Heart right ventricle (tissue), 16 donors: ENCODE results near the gene FSTL3. TPM values are rescaled to one million over a fixed set of nuclear protein-coding genes. Genes with fewer than 3 reads are reported as not detected.
A peak's percentile ranks its signal among the peaks of the same experiment; 100 is the strongest.

Experiments
- ATAC-seq, 8 donors: fragments of 200-7000 bp; cut with Tn5 transposase; one replicate each; pipeline ENCODE4 v1.9.1; 2020; ENCODE audit warnings: mild to moderate bottlenecking in 8 of 8, moderate library complexity in 8 of 8, moderate number of reproducible peaks in 1 of 8
- DNase-seq, 2 donors: peaks; one replicate each; pipeline ENCODE4 v3.0.0-alpha.2; 2020
- H3K27ac ChIP-seq, 10 donors: fragments of 200-600 bp; sonication (generic) in 2 of 10; one replicate each; pipeline versions ENCODE4 v1.5.0 to v1.8.0; 2020 to 2022; ENCODE audit warnings: mild to moderate bottlenecking in 3 of 10
- H3K27me3 ChIP-seq, 7 donors: fragments of 200-600 bp; one replicate each; pipeline ENCODE4 v1.8.0; 2021 to 2022; ENCODE audit warnings: mild to moderate bottlenecking in 2 of 7
- H3K36me3 ChIP-seq, 9 donors: fragments of 200-600 bp; sonication (generic) in 1 of 9; one replicate each; pipeline versions ENCODE4 v1.5.0 to v1.8.0; 2020 to 2022; ENCODE audit warnings: mild to moderate bottlenecking in 2 of 9
- H3K4me1 ChIP-seq, 9 donors: fragments of 200-600 bp; sonication (generic) in 1 of 9; one replicate each; pipeline versions ENCODE4 v1.5.0 to v1.8.0; 2020 to 2022; ENCODE audit warnings: mild to moderate bottlenecking in 4 of 9
- H3K4me3 ChIP-seq, 10 donors: fragments of 200-600 bp; sonication (generic) in 2 of 10; one replicate each; pipeline versions ENCODE4 v1.5.0 to v1.8.0; 2020 to 2022; ENCODE audit warnings: mild to moderate bottlenecking in 7 of 10, moderate library complexity in 2 of 10
- H3K9me3 ChIP-seq, 11 donors: fragments of 200-600 bp in 10 of 11; sonication (generic) in 2 of 11; one replicate each; pipeline versions ENCODE4 v1.5.0 to v1.8.0; 2013 to 2022; ENCODE audit warnings: mild to moderate bottlenecking in 2 of 11, control low read depth in 1 of 11, moderate library complexity in 1 of 11
- WGBS, 2 donors: extraction: QIAGEN DNeasy Blood & Tissue Kit; methylation state at CpG; one replicate each; pipeline ENCODE4 v1.1.7; 2013; ENCODE audit warnings: inconsistent platforms in 1 of 2; 5-methylcytosine and 5-hydroxymethylcytosine counted together
- intact Hi-C, 10 donors: fragments of 100-400 bp; cut with DNase I; formaldehyde crosslinking; loops; one replicate each; pipeline versions ENCODE4 v1.11.1 to v1.14.2; 2022
- polyA plus RNA-seq, 2 donors: library from polyadenylated mRNA; stranded (reverse); fragments of 200-250 nt; gene quantifications; one replicate each; pipeline ENCODE4 v1.2.3, GENCODE V29; 2013
- total RNA-seq, 10 donors: library from RNA; stranded (reverse); fragmentation: NEBNext Ultra II Directional in 3 of 10; extraction: Animal tissue kit (Norgen Biotek cat#: 25700) in 3 of 10; gene quantifications; one replicate each; pipeline versions ENCODE4 v1.2.1 to v1.2.4, GENCODE V29; 2021 to 2023
- TF ChIP-seq, protein P1 (sequence below), 9 donors: fragments of 200-600 bp; sonication (generic) in 2 of 9; IDR thresholded peaks; one replicate each; pipeline versions ENCODE4 v1.5.0 to v1.8.0; 2021 to 2022; ENCODE audit warnings: antibody characterized with exemption in 9 of 9, mild to moderate bottlenecking in 5 of 9, moderate library complexity in 1 of 9
- donor health status: Arrhythmogenic right ventricular cardiomyopathy.
- donor health status: ischemic (EF 13 %, LVEDD 7.1; RV severe dilation, severe dysfunction).
- donor health status: healthy with polysubstance abuse.
- donor health status: DM: no; HTN: yes; CAD: no.
- donor health status: DM: no; HTN: no; CAD: no.
- donor health status: ischemic (EF 25% LVEDD 6.9; RV normal size, moderate dysfunction).
- donor health status: ischemic (EF 25% LVEDD 5.7; RV mildly dilated, moderate dysfunction).
- donor health status: healthy.
- donor health status: DM: yes; HTN: yes; CAD: no.
- donor health status: Ischemic cardiomyopathy.
- donor health status: ischemic (EF 35%, LVEDD 5.7; RV mildly dilated, moderate dysfunction).
- donor health status: nonischemic (EF 11% LVEDD 7.7; RV severe dilation, severe dysfunction).
- donor health status: DM: yes; HTN: yes; CAD: no.
- donor health status: PGD.
- donor health status: ischemic (EF 29% LVEDD 5.4; RV normal size, mild dysfunction).
- donor health status: nonischemic (EF 23%, LVEDD 6.1; RV moderate dilation, normal function).

FSTL3 gene
- total and polyA plus RNA-seq, 12 donors: 33.4 to 279 (median 84.7) TPM

DNA sequence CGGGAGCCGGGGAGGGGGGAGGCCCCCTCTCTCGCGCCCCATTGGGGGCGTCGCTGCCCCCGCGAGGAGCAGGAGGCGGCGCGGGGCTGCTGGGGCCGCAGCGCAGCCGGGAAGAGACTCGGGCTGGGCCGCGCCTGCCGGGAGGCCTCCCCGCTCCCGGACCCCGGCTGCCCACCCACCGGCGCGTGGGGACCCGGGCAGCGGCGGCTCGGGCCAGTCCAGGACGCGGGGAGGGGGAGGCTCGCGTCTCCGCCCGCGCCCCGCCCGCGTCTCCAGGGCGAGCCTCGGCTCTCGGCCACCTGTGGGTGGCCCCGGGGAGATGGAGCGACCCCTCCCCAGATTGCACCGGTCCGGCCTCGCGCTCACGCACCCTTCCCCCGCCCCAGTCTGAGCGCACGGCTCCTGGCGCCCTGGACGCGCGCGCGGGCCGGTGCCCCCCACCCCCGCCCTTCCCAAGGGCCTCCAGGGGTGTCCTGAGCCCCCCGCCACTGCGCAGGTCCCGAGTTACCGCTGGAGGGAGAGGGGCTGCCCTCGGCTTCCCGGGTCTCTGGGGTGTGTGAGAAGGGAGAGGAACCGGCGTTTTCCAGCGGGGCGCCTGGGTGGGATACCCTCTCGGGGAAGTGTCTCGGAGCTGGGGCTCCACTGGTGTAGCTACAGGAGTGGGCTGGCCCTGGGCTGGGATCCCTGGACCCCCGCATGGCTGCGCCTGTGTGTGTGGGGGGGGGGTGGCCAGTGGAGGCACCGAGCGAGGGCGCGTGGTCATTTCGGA, 33.2 kb downstream of the FSTL3 start:
- TF ChIP-seq, protein P1, sequence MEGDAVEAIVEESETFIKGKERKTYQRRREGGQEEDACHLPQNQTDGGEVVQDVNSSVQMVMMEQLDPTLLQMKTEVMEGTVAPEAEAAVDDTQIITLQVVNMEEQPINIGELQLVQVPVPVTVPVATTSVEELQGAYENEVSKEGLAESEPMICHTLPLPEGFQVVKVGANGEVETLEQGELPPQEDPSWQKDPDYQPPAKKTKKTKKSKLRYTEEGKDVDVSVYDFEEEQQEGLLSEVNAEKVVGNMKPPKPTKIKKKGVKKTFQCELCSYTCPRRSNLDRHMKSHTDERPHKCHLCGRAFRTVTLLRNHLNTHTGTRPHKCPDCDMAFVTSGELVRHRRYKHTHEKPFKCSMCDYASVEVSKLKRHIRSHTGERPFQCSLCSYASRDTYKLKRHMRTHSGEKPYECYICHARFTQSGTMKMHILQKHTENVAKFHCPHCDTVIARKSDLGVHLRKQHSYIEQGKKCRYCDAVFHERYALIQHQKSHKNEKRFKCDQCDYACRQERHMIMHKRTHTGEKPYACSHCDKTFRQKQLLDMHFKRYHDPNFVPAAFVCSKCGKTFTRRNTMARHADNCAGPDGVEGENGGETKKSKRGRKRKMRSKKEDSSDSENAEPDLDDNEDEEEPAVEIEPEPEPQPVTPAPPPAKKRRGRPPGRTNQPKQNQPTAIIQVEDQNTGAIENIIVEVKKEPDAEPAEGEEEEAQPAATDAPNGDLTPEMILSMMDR (IDR thresholded peaks at IDR 0.05): no peak
- Histone ChIP-seq H3K4me1 (peaks cover 0 to 29% (median 19%) of the 10 kb centered on the region in 9 donors), H3K36me3 (peaks cover 0 to 4% (median 0%) of the 10 kb centered on the region in 9 donors), H3K9me3 (peaks cover 0 to 6% (median 0%) of the 10 kb centered on the region in 11 donors), H3K4me3 (peak overlapping the region; percentile 44 to 83 (median 70)), H3K27me3 (peaks cover 0 to 26% (median 0%) of the 10 kb centered on the region in 7 donors), H3K27ac (peak overlapping the region; percentile 80 to 95 (median 89))
- WGBS, 2 donors: 2 to 5% methylated on average over 44 to 77 of the region's 78 CpGs
- DNase-seq (no peak), ATAC-seq (peak; percentile 5 to 43 (median 17))
- intact Hi-C loops: no loop called here

DNA sequence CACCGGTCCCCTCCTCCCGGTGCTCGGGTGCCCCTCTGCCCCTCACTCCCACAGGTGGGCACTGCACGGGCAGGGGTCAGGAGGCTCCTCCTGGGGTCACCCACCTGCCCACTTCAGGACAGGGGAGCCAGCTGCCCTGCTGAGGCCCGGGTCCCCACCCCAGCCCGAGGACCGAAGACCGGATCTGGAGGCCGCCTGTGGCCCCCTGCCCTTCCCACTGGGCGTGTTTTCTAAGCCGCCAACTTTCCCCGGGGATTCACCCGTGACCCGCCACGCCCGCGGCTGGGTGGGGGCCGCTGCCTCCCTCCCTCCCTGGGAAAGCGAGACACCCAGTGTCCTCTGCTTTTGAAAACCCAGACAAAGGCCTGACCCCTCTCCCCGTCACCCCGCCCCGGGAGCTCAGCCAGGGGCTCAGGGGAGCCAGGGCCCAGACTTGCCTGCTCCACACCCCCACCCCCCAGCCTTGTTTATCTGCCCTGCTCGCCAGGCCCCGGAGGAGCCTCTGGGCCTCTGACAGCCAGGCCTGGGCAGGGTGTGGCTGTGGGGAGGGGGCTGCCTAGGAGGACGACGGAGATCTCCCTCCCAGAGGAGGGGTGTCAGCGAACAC, 33.9 kb downstream of the FSTL3 start:
- peaks cover 0 to 26% (median 0%) of the 10 kb centered on the region in 7 donors for H3K27me3 ChIP-seq
- H3K36me3 ChIP-seq: peaks cover 0 to 4% (median 0%) of the 10 kb centered on the region in 9 donors
- 22 to 27% methylated on average over 26 to 27 of the region's 27 CpGs for WGBS, 2 donors
- H3K4me1 ChIP-seq: peaks cover 0 to 29% (median 19%) of the 10 kb centered on the region in 9 donors
- DNase-seq: peak; percentile 67 to 77
- peak; percentile 45 to 72 (median 65) for ATAC-seq
- H3K27ac ChIP-seq: peak overlapping the region; percentile 80 to 95 (median 89)
- H3K9me3 ChIP-seq: peaks cover 0 to 10% (median 0%) of the 10 kb centered on the region in 11 donors
- intact Hi-C loops: loop anchor here in 1 of 10 donors (2.0 kb wide), 1 partner anchor 17 kb away; no protein-coding TSS in a partner anchor
- peak overlapping the region; percentile 44 to 83 (median 70) for H3K4me3 ChIP-seq
- TF ChIP-seq, protein P1 (IDR thresholded peaks at IDR 0.05): no peak

DNA sequence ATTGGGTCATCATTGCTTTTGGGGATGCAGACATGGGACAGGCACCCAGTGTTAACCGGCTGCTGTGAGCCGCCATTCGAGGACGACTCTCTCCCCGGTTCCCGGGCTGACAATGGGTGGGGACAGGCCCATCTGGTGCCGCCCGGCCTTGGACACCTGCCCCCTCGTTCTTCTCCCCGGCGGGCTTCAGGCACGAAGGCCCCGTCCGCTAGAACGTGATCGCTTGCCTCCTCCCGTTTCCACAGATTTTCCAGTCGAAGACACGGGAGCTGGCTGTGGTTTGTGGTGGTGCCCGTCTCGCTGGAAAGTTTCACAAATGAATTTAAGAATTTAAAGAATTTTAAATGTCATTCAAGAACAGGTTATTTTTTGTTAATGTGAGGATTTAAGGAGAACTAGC, 34.6 kb downstream of the FSTL3 start:
- Histone ChIP-seq H3K36me3 (peaks cover 0 to 10% (median 0%) of the 10 kb centered on the region in 9 donors), H3K4me1 (peaks cover 0 to 29% (median 19%) of the 10 kb centered on the region in 9 donors), H3K27ac (peak overlapping the region; percentile 80 to 95 (median 89)), H3K4me3 (peak overlapping the region; percentile 44 to 83 (median 70)), H3K27me3 (peaks cover 0 to 26% (median 0%) of the 10 kb centered on the region in 7 donors), H3K9me3 (peaks cover 0 to 17% (median 0%) of the 10 kb centered on the region in 11 donors)
- ATAC-seq (peak in 3 of 8 donors; percentile 18 to 23 (median 23)), DNase-seq (no peak)
- 62 to 63% methylated on average over 21 of the region's 21 CpGs for WGBS, 2 donors
- intact Hi-C loops: loop anchor here in 1 of 10 donors (2.0 kb wide), 1 partner anchor 16 kb away; no protein-coding TSS in a partner anchor
- TF ChIP-seq, protein P1 (IDR thresholded peaks at IDR 0.05): no peak

DNA sequence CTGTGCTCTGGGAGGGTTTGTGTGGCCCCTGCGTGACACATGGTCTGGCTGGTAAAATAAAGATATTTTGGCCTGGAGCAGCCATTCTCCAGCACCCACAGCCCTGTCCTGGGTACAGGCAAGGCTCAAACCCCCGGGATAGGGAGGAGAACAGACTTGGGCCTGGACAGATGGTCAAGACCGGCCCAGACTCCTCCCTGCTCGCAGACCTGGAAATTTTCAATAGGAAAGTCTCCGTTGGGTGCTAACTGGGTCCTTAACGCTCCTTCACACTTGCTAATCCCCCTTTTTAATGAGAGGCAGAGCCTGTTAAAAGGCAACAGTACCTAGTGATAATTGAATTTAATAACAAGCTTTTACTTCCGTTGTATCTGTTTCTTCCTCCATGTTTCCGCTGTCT, 35.1 kb downstream of the FSTL3 start:
- ATAC-seq (no peak), DNase-seq (no peak)
- Histone ChIP-seq H3K36me3 (peaks cover 0 to 10% (median 0%) of the 10 kb centered on the region in 9 donors), H3K4me3 (peak overlapping the region in 2 of 10 donors; percentile 65 to 73), H3K27ac (peak overlapping the region in 8 of 10 donors; percentile 81 to 95 (median 90)), H3K9me3 (peaks cover 0 to 18% (median 0%) of the 10 kb centered on the region in 11 donors), H3K4me1 (peaks cover 0 to 29% (median 19%) of the 10 kb centered on the region in 9 donors), H3K27me3 (peaks cover 0 to 26% (median 0%) of the 10 kb centered on the region in 7 donors)
- TF ChIP-seq, protein P1 (IDR thresholded peaks at IDR 0.05): no peak
- 79 to 81% methylated on average over 8 of the region's 8 CpGs for WGBS, 2 donors
- intact Hi-C loops: loop anchor here in 1 of 10 donors (2.0 kb wide), 1 partner anchor 16 kb away; no protein-coding TSS in a partner anchor
